Tibial artery (tissue), 4 donors: ENCODE measurements around the gene MAPRE2.

ENCODE experiments used
- DNase-seq, 2 donors: peaks; one replicate each; pipeline ENCODE4 v3.0.0-alpha.2; 2019
- H3K27ac ChIP-seq, 2 donors: fragments of 200-600 bp; sonication (generic) in 1 of 2; 1 replicate in 1 of 2; 2 replicates in 1 of 2; pipeline ENCODE4 v1.5.1; 2018 to 2019; ENCODE audit warnings: mild to moderate bottlenecking in 1 of 2
- H3K27me3 ChIP-seq, 2 donors: fragments of 200-600 bp; sonication (generic) in 1 of 2; one replicate each; pipeline versions ENCODE4 v1.5.1 to v1.6.0; 2016 to 2019
- H3K36me3 ChIP-seq, 3 donors: fragments of 200-600 bp; sonication (generic) in 2 of 3; one replicate each; pipeline ENCODE4 v1.5.1; 2016 to 2019; ENCODE audit warnings: mild to moderate bottlenecking in 2 of 3
- H3K4me1 ChIP-seq, 4 donors: fragments of 200-600 bp; sonication (generic) in 2 of 4; 1 replicate in 3 of 4; 2 replicates in 1 of 4; pipeline ENCODE4 v1.5.1; 2016 to 2019
- H3K4me3 ChIP-seq, 2 donors: fragments of 200-600 bp; sonication (generic) in 1 of 2; 1 replicate in 1 of 2; 2 replicates in 1 of 2; pipeline ENCODE4 v1.5.1; 2018 to 2019; ENCODE audit warnings: mild to moderate bottlenecking in 2 of 2
- H3K9me3 ChIP-seq, 3 donors: fragments of 200-600 bp; sonication (generic) in 1 of 3; one replicate each; pipeline ENCODE4 v1.5.1; 2016 to 2019
- intact Hi-C: fragments of 100-400 bp; cut with DNase I; formaldehyde crosslinking; loops from one replicate; pipeline ENCODE4 v1.15.0; 2023; ENCODE audit warnings: low total_unique reads
- TF ChIP-seq, protein P1 (sequence below), 2 experiments: fragments of 200-600 bp in 1 of 2; fragments of 450-650 bp in 1 of 2; IDR thresholded peaks; one replicate each; pipeline ENCODE4 v1.5.1; 2017 to 2019; ENCODE audit warnings: antibody characterized with exemption in 2 of 2, mild to moderate bottlenecking in 1 of 2, moderate library complexity in 1 of 2

Gene MAPRE2

DNA sequence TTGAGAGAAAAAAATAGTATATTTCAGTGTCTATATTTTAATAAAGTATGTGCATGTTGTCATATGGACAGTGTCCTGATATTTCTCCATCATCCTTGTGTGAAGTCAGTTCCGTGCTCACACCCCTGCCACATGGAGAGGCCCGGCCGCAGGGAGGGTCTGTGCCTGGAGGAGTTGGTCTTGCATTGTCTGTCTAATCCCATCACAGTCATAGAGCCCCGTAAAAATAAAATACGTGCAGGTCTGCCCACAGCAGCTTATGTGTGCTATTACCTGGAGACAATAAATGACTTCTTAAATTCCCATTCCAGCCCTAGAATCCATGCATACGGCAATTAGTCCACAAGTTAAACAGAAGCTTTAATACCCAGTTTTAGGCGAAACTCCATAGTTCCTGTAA, 20.1 kb downstream of the MAPRE2 start:
- no peak for DNase-seq
- Histone ChIP-seq H3K27ac (no peak overlapping the region), H3K27me3 (no peaks in the 10 kb centered on the region), H3K9me3 (no peaks in the 10 kb centered on the region), H3K4me3 (no peak overlapping the region), H3K4me1 (peaks cover 0 to 30% (median 18%) of the 10 kb centered on the region in 4 donors), H3K36me3 (no peaks in the 10 kb centered on the region)
- TF ChIP-seq, protein P1, sequence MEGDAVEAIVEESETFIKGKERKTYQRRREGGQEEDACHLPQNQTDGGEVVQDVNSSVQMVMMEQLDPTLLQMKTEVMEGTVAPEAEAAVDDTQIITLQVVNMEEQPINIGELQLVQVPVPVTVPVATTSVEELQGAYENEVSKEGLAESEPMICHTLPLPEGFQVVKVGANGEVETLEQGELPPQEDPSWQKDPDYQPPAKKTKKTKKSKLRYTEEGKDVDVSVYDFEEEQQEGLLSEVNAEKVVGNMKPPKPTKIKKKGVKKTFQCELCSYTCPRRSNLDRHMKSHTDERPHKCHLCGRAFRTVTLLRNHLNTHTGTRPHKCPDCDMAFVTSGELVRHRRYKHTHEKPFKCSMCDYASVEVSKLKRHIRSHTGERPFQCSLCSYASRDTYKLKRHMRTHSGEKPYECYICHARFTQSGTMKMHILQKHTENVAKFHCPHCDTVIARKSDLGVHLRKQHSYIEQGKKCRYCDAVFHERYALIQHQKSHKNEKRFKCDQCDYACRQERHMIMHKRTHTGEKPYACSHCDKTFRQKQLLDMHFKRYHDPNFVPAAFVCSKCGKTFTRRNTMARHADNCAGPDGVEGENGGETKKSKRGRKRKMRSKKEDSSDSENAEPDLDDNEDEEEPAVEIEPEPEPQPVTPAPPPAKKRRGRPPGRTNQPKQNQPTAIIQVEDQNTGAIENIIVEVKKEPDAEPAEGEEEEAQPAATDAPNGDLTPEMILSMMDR (IDR thresholded peaks at IDR 0.05) = no peak
- intact Hi-C loops = no loop called here

DNA sequence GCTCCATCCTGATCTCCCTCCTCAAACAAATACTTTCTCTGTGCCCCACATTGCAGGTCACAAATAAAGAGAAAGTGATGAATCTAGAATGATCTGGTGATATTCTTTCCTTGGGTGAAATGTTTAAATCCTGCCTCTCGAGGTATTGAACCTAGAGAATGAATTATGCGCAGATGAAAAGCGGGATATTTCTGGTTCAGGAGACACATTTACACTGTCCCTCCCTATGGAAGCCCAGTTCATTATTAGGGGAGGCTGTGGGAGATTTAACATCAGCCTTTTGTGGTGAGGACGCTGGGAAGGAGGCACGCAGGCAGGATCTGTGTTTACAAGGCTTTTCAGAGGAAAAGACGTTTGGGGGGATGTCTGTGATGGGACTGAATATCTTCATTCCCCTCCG, 20.6 kb downstream of the MAPRE2 start:
- Histone ChIP-seq H3K4me3 (no peak overlapping the region), H3K36me3 (no peaks in the 10 kb centered on the region), H3K4me1 (peaks cover 0 to 30% (median 18%) of the 10 kb centered on the region in 4 donors), H3K27me3 (no peaks in the 10 kb centered on the region), H3K9me3 (no peaks in the 10 kb centered on the region), H3K27ac (no peak overlapping the region)
- TF ChIP-seq, protein P1 (IDR thresholded peaks at IDR 0.05) = no peak
- intact Hi-C loops = no loop called here
- no peak for DNase-seq

DNA sequence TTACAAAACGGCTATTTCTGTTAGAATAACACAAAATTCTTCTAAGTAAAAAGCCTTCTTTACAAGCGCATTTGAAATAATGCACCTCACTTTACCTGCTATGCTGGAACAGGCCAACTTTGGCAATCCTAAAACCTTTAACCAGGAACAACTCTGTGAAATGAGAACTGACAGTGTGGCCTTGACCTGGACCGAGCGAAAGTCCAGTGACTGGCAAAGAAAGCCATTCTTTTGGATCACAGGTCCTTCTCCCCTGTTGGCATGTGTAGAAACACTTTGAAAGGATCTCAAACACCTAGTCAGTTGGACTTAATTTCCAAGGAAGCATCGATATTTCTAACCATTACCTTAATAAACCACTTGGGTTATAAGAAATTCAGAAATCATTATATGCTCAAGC, 21.2 kb downstream of the MAPRE2 start:
- Histone ChIP-seq H3K9me3 (no peaks in the 10 kb centered on the region), H3K4me1 (peaks cover 0 to 30% (median 18%) of the 10 kb centered on the region in 4 donors), H3K27ac (no peak overlapping the region), H3K27me3 (no peaks in the 10 kb centered on the region), H3K4me3 (no peak overlapping the region), H3K36me3 (no peaks in the 10 kb centered on the region)
- TF ChIP-seq, protein P1 (IDR thresholded peaks at IDR 0.05) = no peak
- DNase-seq = no peak
- intact Hi-C loops = no loop called here

DNA sequence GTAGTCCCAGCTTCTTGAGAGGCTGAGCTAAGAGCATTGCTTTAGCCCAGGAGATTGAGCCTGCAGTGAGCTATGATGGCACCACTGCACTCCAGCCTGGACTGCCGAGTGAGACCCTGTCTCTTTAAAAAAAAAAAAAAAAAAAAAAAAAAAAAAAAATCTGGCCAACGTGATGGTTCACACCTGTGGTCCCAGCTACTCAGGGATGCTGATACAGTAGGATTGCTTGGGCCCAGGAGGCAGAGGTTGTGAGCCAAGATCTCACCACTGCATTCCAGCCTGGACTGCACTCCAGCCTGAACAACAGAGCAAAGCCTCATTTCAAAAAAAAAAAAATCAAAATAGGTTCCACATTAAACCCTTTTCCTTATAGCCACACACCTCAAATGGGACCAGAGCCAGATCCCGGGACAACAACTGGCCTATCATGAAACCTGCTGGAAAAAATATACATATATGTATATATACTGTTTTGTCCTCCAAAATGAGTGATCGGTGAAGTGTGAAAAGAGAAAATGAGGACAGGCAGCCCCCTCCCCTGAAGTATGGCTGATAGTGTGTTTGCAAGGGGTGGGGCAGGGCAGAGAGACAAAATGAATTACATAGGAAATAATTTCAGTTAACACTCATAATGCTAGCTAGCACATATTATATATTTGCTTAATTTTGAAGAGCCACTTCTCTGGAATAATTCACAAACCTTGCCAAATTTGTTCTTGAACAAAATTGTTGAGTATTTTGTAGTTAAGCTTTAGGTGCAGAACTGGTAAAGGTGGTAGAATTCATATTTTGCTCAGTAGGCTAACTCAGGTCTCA, 22.9 kb downstream of the MAPRE2 start:
- DNase-seq = no peak
- TF ChIP-seq, protein P1 (IDR thresholded peaks at IDR 0.05) = no peak
- Histone ChIP-seq H3K27me3 (no peaks in the 10 kb centered on the region), H3K9me3 (no peaks in the 10 kb centered on the region), H3K27ac (no peak overlapping the region), H3K36me3 (no peaks in the 10 kb centered on the region), H3K4me1 (peaks cover 0 to 19% (median 12%) of the 10 kb centered on the region in 4 donors), H3K4me3 (no peak overlapping the region)
- intact Hi-C loops = no loop called here

DNA sequence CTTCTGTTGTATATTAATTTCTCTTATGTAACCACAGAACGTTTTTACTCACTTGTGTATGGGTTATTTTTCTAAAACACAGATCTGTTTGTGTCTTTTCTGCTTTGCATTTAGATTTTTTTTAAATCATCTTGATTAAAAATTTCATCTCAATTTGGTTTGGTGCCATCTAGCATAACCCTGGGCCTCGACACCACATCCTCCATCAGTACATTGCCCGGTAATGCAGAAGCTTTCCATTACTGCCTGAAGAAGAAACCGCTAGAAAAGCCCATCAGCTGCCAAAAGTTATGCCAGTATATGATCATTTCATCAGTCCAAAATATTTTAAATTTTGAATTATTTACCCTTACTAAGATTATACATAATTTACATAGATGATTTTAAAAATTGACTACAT, 26.2 kb downstream of the MAPRE2 start:
- Histone ChIP-seq H3K4me3 (no peak overlapping the region), H3K9me3 (no peaks in the 10 kb centered on the region), H3K4me1 (peaks cover 0 to 15% (median 7%) of the 10 kb centered on the region in 4 donors), H3K27ac (no peak overlapping the region), H3K36me3 (peaks cover 0 to 11% (median 8%) of the 10 kb centered on the region in 3 donors), H3K27me3 (no peaks in the 10 kb centered on the region)
- TF ChIP-seq, protein P1 (IDR thresholded peaks at IDR 0.05) = no peak
- DNase-seq = no peak
- intact Hi-C loops = no loop called here
